D721Med (cell line): Measurements from ENCODE around the gene CHMP4B.

Experiments
- DNase-seq: peaks from one replicate; pipeline ENCODE4 v3.0.0; 2011; ENCODE audit warnings: low spot score; ENCODE audit not compliant: insufficient read length
- FAIRE-seq: peaks from 2 replicates; lab custom pipeline; 2011; peaks lifted over from hg19 to GRCh38; lab: Jason Lieb, UNC
- CTCF ChIP-seq: IDR thresholded peaks from 2 replicates; pipeline ENCODE4 v1.5.1; 2012; ENCODE audit warnings: mild to moderate bottlenecking, control low read depth; ENCODE audit not compliant: insufficient read depth; ENCODE audit errors: missing control alignments

CHMP4B gene

DNA sequence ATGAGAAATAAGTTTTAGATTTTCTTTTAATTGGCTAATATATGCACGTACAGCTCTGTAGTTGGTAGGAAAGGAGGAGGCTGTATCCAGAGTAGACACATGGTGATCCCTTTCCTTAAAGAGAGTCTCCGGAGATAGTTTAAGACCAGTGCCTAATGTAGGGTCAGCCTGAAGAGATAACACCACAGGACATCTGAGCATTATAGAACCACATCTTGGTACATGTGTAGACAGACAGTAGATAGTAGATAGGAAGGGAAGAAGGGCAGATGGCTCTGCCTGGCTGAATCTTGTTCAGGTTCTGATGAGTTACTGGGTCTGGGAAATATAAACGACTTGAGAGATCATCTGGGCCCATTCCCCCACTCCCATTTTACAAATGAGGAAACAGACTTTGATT, 18.5 kb downstream of the CHMP4B start:
- FAIRE-seq = no peak
- TF ChIP-seq CTCF = no peak
- no peak for DNase-seq

DNA sequence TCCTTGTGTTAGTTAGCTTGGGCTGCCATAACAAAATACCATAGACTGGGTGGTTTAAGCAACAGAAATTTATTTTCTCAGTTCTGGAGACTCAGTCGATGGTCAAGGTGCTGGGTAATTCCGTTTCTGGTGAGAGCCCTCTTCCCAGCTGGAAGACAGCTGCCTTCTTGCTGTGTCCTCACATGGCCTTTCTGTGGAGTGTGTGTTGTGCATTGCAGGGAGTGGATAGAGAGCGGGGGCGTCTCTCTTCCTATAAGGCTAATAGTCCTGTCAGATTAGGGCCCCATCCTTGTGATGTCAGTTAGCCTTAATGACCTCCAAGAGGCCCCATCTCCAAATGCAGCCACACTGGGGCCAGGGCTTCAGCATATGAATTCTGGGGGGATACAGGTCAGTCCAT, 19.2 kb downstream of the CHMP4B start:
- no peak for TF ChIP-seq CTCF
- DNase-seq (no peak), FAIRE-seq (no peak)

- FAIRE-seq (no peak), DNase-seq (no peak)
- no peak for TF ChIP-seq CTCF
Observed at GRCh38 chr20:33832103-33832804, 21.1 kb downstream of the CHMP4B start.

DNA sequence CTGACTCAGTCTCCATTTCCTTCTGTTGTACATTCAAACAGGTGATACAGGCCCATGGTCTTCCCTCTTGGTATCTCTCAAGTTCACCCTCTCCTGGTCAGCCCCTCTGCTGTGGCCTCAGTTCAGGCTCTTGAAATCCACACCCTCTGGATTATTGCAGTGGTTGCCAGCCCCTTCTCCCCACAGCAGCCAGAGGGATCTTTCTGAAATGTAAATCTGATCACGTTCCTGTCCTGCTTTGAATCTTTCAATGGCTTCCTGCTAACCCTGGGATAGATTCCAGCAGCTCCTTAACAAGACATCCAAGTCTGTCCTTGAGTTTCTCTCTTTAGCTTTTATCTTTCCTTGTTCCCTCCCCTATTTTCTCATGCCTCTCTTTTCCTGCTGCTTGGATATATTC, 22.2 kb downstream of the CHMP4B start:
- no peak for TF ChIP-seq CTCF

GRCh38 chr20:33835615-33836172, 24.5 kb downstream of the CHMP4B start:
- FAIRE-seq (no peak), DNase-seq (no peak)
- no peak for TF ChIP-seq CTCF

More for the DNA sequence above, 22.2 kb downstream of the CHMP4B start:
- FAIRE-seq = no peak
- DNase-seq = no peak

DNA sequence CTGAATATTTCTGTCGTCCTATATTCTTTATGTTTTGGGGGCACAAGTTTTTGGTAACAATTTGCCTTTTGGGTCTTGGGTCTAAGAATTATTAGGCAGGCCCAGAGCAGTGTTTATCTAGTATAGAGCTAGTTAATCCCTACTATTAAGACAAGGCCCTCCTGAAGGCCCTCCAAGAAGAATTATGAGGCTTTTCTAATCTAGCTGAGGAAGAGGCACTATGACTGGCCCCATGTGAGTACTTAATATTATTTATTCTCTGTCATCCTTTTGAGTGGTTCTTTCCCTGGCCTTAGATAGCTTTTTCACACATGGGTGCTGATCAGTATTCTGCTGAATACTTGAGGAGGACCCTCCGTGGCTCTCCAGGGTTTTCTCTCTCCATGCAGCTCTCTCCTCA, 25.1 kb downstream of the CHMP4B start:
- no peak for TF ChIP-seq CTCF
- FAIRE-seq (no peak), DNase-seq (no peak)
